Transverse colon (tissue), 4 donors: ENCODE data around the gene CIDEA. TPM values are rescaled to one million over a fixed set of nuclear protein-coding genes. Genes with fewer than 3 reads are reported as not detected.
A peak's percentile ranks its signal among the peaks of the same experiment; 100 is the strongest.

ENCODE experiments used
- DNase-seq: peaks from one replicate; pipeline ENCODE4 v3.0.0-alpha.2; 2019
- H3K27ac ChIP-seq, 4 donors: fragments of 200-600 bp; sonication (generic); 2 replicates each; pipeline ENCODE4 v1.5.1; 2016 to 2018; ENCODE audit warnings: inconsistent platforms in 4 of 4
- H3K27me3 ChIP-seq: fragments of 200-600 bp; sonication (generic); 2 replicates; pipeline ENCODE4 v1.5.1; 2017; ENCODE audit warnings: inconsistent platforms
- H3K36me3 ChIP-seq, 4 donors: fragments of 200-600 bp; sonication (generic); 2 replicates each; pipeline ENCODE4 v1.5.1; 2017 to 2019; ENCODE audit warnings: inconsistent platforms in 4 of 4
- H3K4me1 ChIP-seq, 4 donors: fragments of 200-600 bp; sonication (generic); 2 replicates each; pipeline ENCODE4 v1.5.1; 2017 to 2020; ENCODE audit warnings: inconsistent platforms in 4 of 4
- H3K4me3 ChIP-seq, 4 donors: fragments of 200-600 bp; sonication (generic); 1 replicate in 1 of 4; 2 replicates in 3 of 4; pipeline versions ENCODE4 v1.5.1 to v1.6.1; 2017 to 2019; ENCODE audit warnings: inconsistent platforms in 4 of 4
- H3K9me3 ChIP-seq, 2 donors: fragments of 200-600 bp; sonication (generic); 2 replicates each; pipeline ENCODE4 v1.5.1; 2017 to 2019; ENCODE audit warnings: inconsistent platforms in 2 of 2
- CTCF ChIP-seq, 5 experiments: fragments of 200-600 bp in 3 of 5; fragments of 450-650 bp in 2 of 5; sonication (generic) in 3 of 5; IDR thresholded peaks; 1 replicate in 2 of 5; 2 replicates in 3 of 5; pipeline ENCODE4 v1.5.1; 2016 to 2017; ENCODE audit warnings: antibody characterized with exemption in 5 of 5, inconsistent platforms in 3 of 5, mild to moderate bottlenecking in 2 of 5, moderate library complexity in 1 of 5
- EP300 ChIP-seq: sonication (generic); formaldehyde crosslinking; IDR thresholded peaks from one replicate; pipeline ENCODE4 v1.6.1; 2017; ENCODE audit warnings: antibody characterized with exemption, low read depth
- POLR2A ChIP-seq: fragments of 450-650 bp; IDR thresholded peaks from one replicate; pipeline ENCODE4 v1.6.1; 2016; ENCODE audit warnings: antibody characterized with exemption, mild to moderate bottlenecking, moderate library complexity
- POLR2AphosphoS5 ChIP-seq, 3 donors: sonication (generic); formaldehyde crosslinking; IDR thresholded peaks; one replicate each; pipeline ENCODE4 v1.6.1; 2016; ENCODE audit warnings: antibody characterized with exemption in 3 of 3
- WGBS, 2 donors: methylation state at CpG; one replicate each; pipeline ENCODE4 v1.1.5; 2018; ENCODE audit warnings: low coverage in 1 of 2; 5-methylcytosine and 5-hydroxymethylcytosine counted together
- in situ Hi-C, 4 donors: fragments of 200-750 bp; cut with MboI; loops; one replicate each; pipeline versions ENCODE4 v1.15.0 to v1.15.1; 2017; ENCODE audit warnings: low sequenced_read_pairs in 3 of 4, low pct_ligation_motif_present in 1 of 4, low pct_unique_long_range_greater_than_20kb in 1 of 4
- intact Hi-C: fragments of 100-400 bp; cut with DNase I; formaldehyde crosslinking; loops from one replicate; pipeline ENCODE4 v1.15.1; 2023; ENCODE audit warnings: low total_unique reads
- total RNA-seq, 4 donors: library from RNA; depleted of rRNA; stranded (reverse); fragments of >200 nt; gene quantifications; one replicate each; pipeline ENCODE4 v1.1.0, GENCODE V29; 2016

The CIDEA gene
- total RNA-seq, 4 donors from 2014 or later, result 0.68 to 3.8 (median 3.7) TPM; not detected in 1

GRCh38 chr18:12318334-12318697 lies 64.2 kb downstream of the CIDEA start:
- intact Hi-C loops, result no loop called here
- H3K27ac ChIP-seq, result peak overlapping the region; percentile 57 to 85 (median 69)
- peaks cover 4 to 47% (median 30%) of the 10 kb centered on the region in 4 donors for H3K4me1 ChIP-seq
- no peak for DNase-seq
- no peak for TF ChIP-seq CTCF (IDR thresholded peaks at IDR 0.05)
- no peak for TF ChIP-seq POLR2A
- no peak for TF ChIP-seq EP300
- TF ChIP-seq POLR2AphosphoS5 (IDR thresholded peaks at IDR 0.05), result no peak
- peaks cover 0 to 4% (median 0%) of the 10 kb centered on the region in 4 donors for H3K36me3 ChIP-seq
- H3K4me3 ChIP-seq, result no peak overlapping the region
- in situ Hi-C loops, result no loop called here
- H3K9me3 ChIP-seq, result no peaks in the 10 kb centered on the region
- 10 to 22% methylated on average over 3 to 5 of the region's 5 CpGs for WGBS, 2 donors
- no peaks in the 10 kb centered on the region for H3K27me3 ChIP-seq

- WGBS, 2 donors, result 79 to 83% methylated on average over 2 to 5 of the region's 5 CpGs
- Histone ChIP-seq H3K4me1 (peaks cover 4 to 42% (median 28%) of the 10 kb centered on the region in 4 donors), H3K36me3 (peaks cover 0 to 5% (median 0%) of the 10 kb centered on the region in 4 donors), H3K9me3 (no peaks in the 10 kb centered on the region), H3K27ac (peak overlapping the region in 3 of 4 donors; percentile 68 to 85 (median 70)), H3K27me3 (no peaks in the 10 kb centered on the region), H3K4me3 (no peak overlapping the region)
- in situ Hi-C loops, result no loop called here
- no peak for TF ChIP-seq POLR2AphosphoS5 (IDR thresholded peaks at IDR 0.05)
- TF ChIP-seq POLR2A, result no peak
- no peak for TF ChIP-seq CTCF (IDR thresholded peaks at IDR 0.05)
- TF ChIP-seq EP300, result no peak
- intact Hi-C loops, result no loop called here
- no peak for DNase-seq
These were observed 64.7 kb downstream of the CIDEA start for GRCh38 chr18:12318857-12319256.

GRCh38 chr18:12321333-12321732 lies 67.2 kb downstream of the CIDEA start:
- Histone ChIP-seq H3K4me3 (no peak overlapping the region), H3K27ac (no peak overlapping the region), H3K9me3 (no peaks in the 10 kb centered on the region), H3K27me3 (no peaks in the 10 kb centered on the region), H3K4me1 (peaks cover 0 to 18% (median 15%) of the 10 kb centered on the region in 4 donors), H3K36me3 (peaks cover 0 to 21% (median 5%) of the 10 kb centered on the region in 4 donors)
- WGBS, 2 donors, result 57 to 73% methylated on average over 1 to 4 of the region's 4 CpGs
- intact Hi-C loops (no loop called here), in situ Hi-C loops (no loop called here)
- no peak for DNase-seq
- TF ChIP-seq POLR2A, result no peak
- no peak for TF ChIP-seq POLR2AphosphoS5 (IDR thresholded peaks at IDR 0.05)
- no peak for TF ChIP-seq EP300
- TF ChIP-seq CTCF (IDR thresholded peaks at IDR 0.05), result no peak

GRCh38 chr18:12324991-12325725 lies 71.0 kb downstream of the CIDEA start:
- DNase-seq, result no peak
- Histone ChIP-seq H3K4me1 (no peaks in the 10 kb centered on the region), H3K36me3 (peaks cover 0 to 30% (median 10%) of the 10 kb centered on the region in 4 donors), H3K27me3 (no peaks in the 10 kb centered on the region), H3K9me3 (no peaks in the 10 kb centered on the region), H3K4me3 (no peak overlapping the region), H3K27ac (no peak overlapping the region)
- 98% methylated on average over 55 of the region's 58 CpGs; no CpG with 5 or more reads in 1 of the 2 donors for WGBS, 2 donors
- intact Hi-C loops, result no loop called here
- TF ChIP-seq POLR2AphosphoS5 (IDR thresholded peaks at IDR 0.05) (peak in 1 of 3 donors; percentile 7), POLR2A (no peak), CTCF (IDR thresholded peaks at IDR 0.05) (no peak)
- in situ Hi-C loops, result no loop called here
